Measurements from ENCODE around the gene MTRF1L. TPM values are rescaled to one million over a fixed set of nuclear protein-coding genes. Genes with fewer than 3 reads are reported as not detected.

The MTRF1L gene
- total RNA-seq, 1 donor from 2014 or later, result 6.3 TPM

Small RNA genes lying within 50 kb of the gene (small RNA-seq; reads per million reads assigned to genes)
- not detected for gene AL080276.1

Other genes with a start within 250 kb of the MTRF1L start
- 4.7 TPM for gene FBXO5, start 19.7 kb downstream of the MTRF1L start, total RNA-seq
- gene RGS17, start 128.6 kb upstream of the MTRF1L start, total RNA-seq, result under 0.01 TPM

Measured in skeletal muscle tissue (tissue), 2 donors.